GM18505 (cell line): ENCODE results near the gene FAIM.
"Not testable (repeated sequence)": the region's sequence is repeated elsewhere in the genome, so short reads cannot be mapped to it uniquely, and the experiment has no call there.

ENCODE experiments used
- ATAC-seq: cut with Tn5 transposase; IDR thresholded peaks from one replicate; pipeline ENCODE4 v1.9.1; 2021; ENCODE audit not compliant: unreplicated experiment
- POLR2A ChIP-seq: IDR thresholded peaks from 4 replicates; pipeline ENCODE4 v1.6.1; 2011; ENCODE audit warnings: borderline replicate concordance; ENCODE audit not compliant: insufficient read depth, insufficient read length; ENCODE audit errors: extremely low read depth

The FAIM gene

GRCh38 chr3:138673641-138674530 lies 65.3 kb downstream of the FAIM start:
- no peak for TF ChIP-seq POLR2A
- no peak for ATAC-seq

- ATAC-seq = no peak
- no peak for TF ChIP-seq POLR2A
Observed at GRCh38 chr3:138675393-138675792, 66.8 kb downstream of the FAIM start.

GRCh38 chr3:138678086-138678485 lies 69.5 kb downstream of the FAIM start:
- ATAC-seq = no peak
- no peak for TF ChIP-seq POLR2A

DNA sequence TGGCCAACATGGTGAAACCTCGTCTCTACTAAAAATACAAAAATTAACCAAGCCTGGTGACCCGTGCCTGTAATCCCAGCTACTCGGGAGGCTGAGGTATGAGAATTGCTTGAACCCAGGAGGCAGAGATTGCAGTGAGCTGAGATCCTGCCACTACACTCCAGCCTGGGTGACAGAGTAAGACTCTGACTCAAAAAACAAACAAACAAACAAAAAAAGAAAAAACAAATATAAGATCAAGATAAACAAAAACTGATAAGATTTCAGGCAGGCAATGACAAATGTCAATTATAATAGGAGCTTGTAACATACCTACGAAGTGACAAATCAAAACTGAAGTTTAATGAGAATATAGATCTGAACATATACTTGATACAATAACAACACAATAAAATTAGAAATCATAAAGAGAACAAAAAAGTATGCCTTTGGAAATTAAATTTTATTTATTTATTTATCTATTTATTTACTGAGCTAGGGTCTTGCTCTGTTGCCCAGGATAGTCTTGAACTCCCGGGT lies 70.4 kb downstream of the FAIM start:
- ATAC-seq = no peak
- TF ChIP-seq POLR2A = no peak

- ATAC-seq = not testable (repeated sequence)
Observed at GRCh38 chr3:138680974-138681373, 72.4 kb downstream of the FAIM start.

- no peak for TF ChIP-seq POLR2A
Observed at GRCh38 chr3:138681463-138682220, 73.1 kb downstream of the FAIM start.

DNA sequence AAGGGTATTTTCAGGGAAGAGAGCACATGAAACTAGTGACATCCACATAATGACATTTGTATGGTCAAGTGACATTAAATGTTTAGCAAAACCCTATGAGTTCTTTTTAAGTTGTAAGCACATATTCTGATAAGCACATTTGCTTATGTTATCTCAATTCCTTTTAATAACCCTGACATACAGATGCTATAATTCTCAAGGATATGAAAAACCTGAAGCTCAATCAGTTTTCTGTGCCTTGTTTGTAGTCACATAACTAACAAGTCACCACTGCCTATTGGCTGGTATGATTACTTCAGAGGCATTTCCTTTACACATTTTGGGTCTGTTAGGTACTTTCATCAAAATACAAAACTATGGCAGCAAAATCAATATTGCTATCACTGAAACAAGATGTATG lies 74.1 kb downstream of the FAIM start:
- ATAC-seq = no peak
- TF ChIP-seq POLR2A = no peak

More at GRCh38 chr3:138681463-138682220, 73.1 kb downstream of the FAIM start:
- no peak for ATAC-seq
